Esophagus squamous epithelium (tissue), 4 donors: ENCODE measurements around the gene ASCL2.

Experiments used
- CTCF ChIP-seq, 6 experiments: fragments of 450-650 bp in 4 of 6; fragments of 200-600 bp in 2 of 6; sonication (generic) in 2 of 6; IDR thresholded peaks; one replicate each; pipeline ENCODE4 v1.5.1; 2016 to 2019; ENCODE audit warnings: antibody characterized with exemption in 6 of 6, mild to moderate bottlenecking in 4 of 6, moderate library complexity in 4 of 6
- POLR2A ChIP-seq, 4 donors: fragments of 450-650 bp; IDR thresholded peaks; one replicate each; pipeline ENCODE4 v1.6.1; 2017; ENCODE audit warnings: antibody characterized with exemption in 4 of 4, mild to moderate bottlenecking in 4 of 4, moderate library complexity in 3 of 4

DNA sequence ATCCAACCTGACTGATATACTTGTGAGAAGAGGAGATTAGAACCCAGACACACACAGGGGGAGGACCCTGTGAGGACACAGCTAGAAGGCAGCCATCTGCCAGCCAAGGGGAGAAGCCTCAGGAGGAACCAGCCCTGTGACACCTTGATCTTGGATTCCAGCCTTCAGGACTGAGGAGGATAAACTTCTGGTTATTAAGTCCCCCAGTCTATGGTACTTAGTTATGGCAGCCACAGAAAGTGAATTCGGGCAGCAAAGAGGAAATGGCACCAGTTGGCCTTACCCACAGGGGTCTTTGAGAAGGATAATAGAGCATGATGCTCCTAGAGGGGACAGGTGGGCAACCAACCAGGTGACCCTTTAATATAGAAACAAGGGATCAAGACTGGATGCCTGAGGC lies 49.4 kb downstream of the ASCL2 start:
- TF ChIP-seq CTCF (IDR thresholded peaks at IDR 0.05) (no peak), POLR2A (IDR thresholded peaks at IDR 0.05) (no peak)
